ENCODE results near the gene AMER2.

AMER2 gene

DNA sequence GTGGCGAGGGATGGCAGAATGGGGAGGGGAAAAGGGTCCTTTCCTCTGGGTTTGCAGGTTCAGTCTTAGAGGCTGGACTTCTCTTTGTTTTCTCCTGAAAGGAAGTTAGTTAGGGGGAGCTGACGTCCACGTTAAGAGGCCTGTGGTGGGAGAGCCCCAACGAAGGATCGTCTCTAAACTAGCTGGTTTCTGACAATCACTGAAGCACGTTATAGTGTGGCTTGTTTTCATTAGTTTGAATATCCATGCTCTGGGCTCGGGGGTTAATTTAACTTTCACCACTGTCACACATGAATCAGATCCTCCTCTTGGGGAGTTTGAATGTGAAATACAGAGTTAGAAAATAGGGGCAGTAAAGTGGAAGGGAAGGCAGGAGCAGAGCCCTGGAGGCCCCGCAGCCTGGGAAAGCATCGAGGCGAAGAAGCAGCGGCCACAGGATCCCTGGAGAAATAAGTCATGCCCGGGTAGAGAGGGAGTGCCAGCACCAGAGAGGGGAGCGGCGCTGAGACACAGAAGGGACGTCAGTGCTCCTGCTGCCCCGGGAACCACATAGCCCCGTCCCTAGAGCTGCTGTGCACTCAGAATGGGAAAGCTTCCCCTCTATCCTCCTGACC lies 31.1 kb upstream of the AMER2 start:
- no peak overlapping the region for H2AFZ ChIP-seq (ENCODE audit: low read length, unreplicated experiment)
- H3K27ac ChIP-seq (ENCODE audit: low read depth, low read length): no peak overlapping the region
- peaks cover 76% of the 10 kb centered on the region for H3K27me3 ChIP-seq (ENCODE audit: insufficient read depth, low read length)
- no peaks in the 10 kb centered on the region for H3K4me1 ChIP-seq (ENCODE audit: control insufficient read depth, insufficient read depth, low read length, unreplicated experiment)
- no peaks in the 10 kb centered on the region for H3K36me3 ChIP-seq (ENCODE audit: insufficient read depth, low read length)
- no peak overlapping the region for H3K4me3 ChIP-seq (ENCODE audit: low read depth, low read length)
- H3K79me2 ChIP-seq (ENCODE audit: control insufficient read depth, insufficient read depth, low read length, unreplicated experiment): no peaks in the 10 kb centered on the region

DNA sequence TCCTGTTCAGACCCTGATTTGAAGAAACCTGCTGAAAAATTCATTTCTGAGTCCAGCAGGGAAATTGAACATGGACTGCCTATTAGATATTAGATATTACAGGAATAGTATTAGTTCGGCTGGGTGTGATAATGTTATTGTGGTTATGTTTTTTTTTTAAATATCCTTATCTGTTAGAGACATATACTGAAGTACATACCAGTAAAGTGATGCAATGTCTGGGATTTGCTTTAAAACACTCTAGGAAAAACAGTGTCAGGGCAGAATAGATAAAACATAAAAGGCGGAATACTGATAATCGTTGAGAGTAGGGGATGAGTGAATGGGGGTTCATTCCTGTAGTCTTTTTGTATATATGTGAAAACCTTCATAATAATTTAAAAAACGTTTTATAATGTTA lies 28.7 kb upstream of the AMER2 start:
- no peak overlapping the region for H3K4me3 ChIP-seq (ENCODE audit: low read depth, low read length)
- H3K27ac ChIP-seq (ENCODE audit: low read depth, low read length): no peak overlapping the region
- no peak overlapping the region for H2AFZ ChIP-seq (ENCODE audit: low read length, unreplicated experiment)
- H3K4me1 ChIP-seq (ENCODE audit: control insufficient read depth, insufficient read depth, low read length, unreplicated experiment): no peaks in the 10 kb centered on the region
- no peaks in the 10 kb centered on the region for H3K36me3 ChIP-seq (ENCODE audit: insufficient read depth, low read length)
- no peaks in the 10 kb centered on the region for H3K79me2 ChIP-seq (ENCODE audit: control insufficient read depth, insufficient read depth, low read length, unreplicated experiment)
- peaks cover 68% of the 10 kb centered on the region for H3K27me3 ChIP-seq (ENCODE audit: insufficient read depth, low read length)

GRCh38 chr13:25198647-25199046 lies 26.6 kb upstream of the AMER2 start:
- Histone ChIP-seq H3K27ac (ENCODE audit: low read depth, low read length) (no peak overlapping the region), H3K4me3 (ENCODE audit: low read depth, low read length) (no peak overlapping the region), H3K4me1 (ENCODE audit: control insufficient read depth, insufficient read depth, low read length, unreplicated experiment) (no peaks in the 10 kb centered on the region), H3K27me3 (ENCODE audit: insufficient read depth, low read length) (peaks cover 64% of the 10 kb centered on the region), H3K79me2 (ENCODE audit: control insufficient read depth, insufficient read depth, low read length, unreplicated experiment) (no peaks in the 10 kb centered on the region), H3K36me3 (ENCODE audit: insufficient read depth, low read length) (no peaks in the 10 kb centered on the region), H2AFZ (ENCODE audit: low read length, unreplicated experiment) (no peak overlapping the region)

DNA sequence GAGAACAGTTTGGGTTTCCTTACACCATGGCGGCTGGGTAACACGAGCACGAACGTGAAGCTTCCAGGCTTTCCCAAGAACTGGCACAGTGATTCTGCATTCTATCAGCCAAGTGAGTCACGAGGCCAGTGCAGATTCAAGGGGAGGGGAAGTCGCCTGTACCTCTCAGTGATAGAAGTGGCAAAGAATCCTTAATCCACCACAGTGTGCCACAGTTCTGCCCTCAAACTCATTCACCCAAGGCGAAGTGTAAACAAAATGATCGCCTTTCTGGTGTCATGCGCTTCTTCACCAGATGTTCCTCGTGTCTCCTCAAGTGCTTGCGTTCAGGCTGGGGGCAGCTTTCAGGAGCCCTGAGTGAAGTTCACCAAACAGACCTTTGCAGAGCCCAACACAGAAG lies 24.9 kb upstream of the AMER2 start:
- Histone ChIP-seq H3K36me3 (ENCODE audit: insufficient read depth, low read length) (no peaks in the 10 kb centered on the region), H2AFZ (ENCODE audit: low read length, unreplicated experiment) (no peak overlapping the region), H3K27me3 (ENCODE audit: insufficient read depth, low read length) (peaks cover 60% of the 10 kb centered on the region), H3K4me3 (ENCODE audit: low read depth, low read length) (no peak overlapping the region), H3K79me2 (ENCODE audit: control insufficient read depth, insufficient read depth, low read length, unreplicated experiment) (no peaks in the 10 kb centered on the region), H3K27ac (ENCODE audit: low read depth, low read length) (no peak overlapping the region), H3K4me1 (ENCODE audit: control insufficient read depth, insufficient read depth, low read length, unreplicated experiment) (no peaks in the 10 kb centered on the region)

DNA sequence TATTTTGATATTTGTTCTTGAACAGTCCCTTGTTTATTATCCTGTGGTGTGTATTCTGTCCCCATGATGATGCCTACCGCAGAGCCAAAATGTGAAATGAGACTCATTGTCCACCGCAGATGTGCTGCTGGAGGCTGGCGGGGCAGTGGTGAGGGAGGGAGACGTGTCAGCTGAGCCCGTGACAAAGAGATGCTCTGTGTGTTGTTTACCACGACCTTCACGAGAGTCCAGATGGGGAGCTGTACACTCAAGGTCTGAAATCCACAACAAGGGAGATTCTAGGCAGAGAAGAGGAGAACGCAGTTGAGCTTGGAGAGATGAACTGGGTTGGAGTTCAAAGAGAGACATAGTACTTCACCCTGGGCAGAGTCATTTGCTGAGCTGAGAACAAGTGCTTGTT lies 20.8 kb upstream of the AMER2 start:
- H3K27ac ChIP-seq (ENCODE audit: low read depth, low read length): no peak overlapping the region
- H3K36me3 ChIP-seq (ENCODE audit: insufficient read depth, low read length): no peaks in the 10 kb centered on the region
- H3K27me3 ChIP-seq (ENCODE audit: insufficient read depth, low read length): peaks cover 76% of the 10 kb centered on the region
- H3K79me2 ChIP-seq (ENCODE audit: control insufficient read depth, insufficient read depth, low read length, unreplicated experiment): no peaks in the 10 kb centered on the region
- no peaks in the 10 kb centered on the region for H3K4me1 ChIP-seq (ENCODE audit: control insufficient read depth, insufficient read depth, low read length, unreplicated experiment)
- no peak overlapping the region for H2AFZ ChIP-seq (ENCODE audit: low read length, unreplicated experiment)
- no peak overlapping the region for H3K4me3 ChIP-seq (ENCODE audit: low read depth, low read length)

DNA sequence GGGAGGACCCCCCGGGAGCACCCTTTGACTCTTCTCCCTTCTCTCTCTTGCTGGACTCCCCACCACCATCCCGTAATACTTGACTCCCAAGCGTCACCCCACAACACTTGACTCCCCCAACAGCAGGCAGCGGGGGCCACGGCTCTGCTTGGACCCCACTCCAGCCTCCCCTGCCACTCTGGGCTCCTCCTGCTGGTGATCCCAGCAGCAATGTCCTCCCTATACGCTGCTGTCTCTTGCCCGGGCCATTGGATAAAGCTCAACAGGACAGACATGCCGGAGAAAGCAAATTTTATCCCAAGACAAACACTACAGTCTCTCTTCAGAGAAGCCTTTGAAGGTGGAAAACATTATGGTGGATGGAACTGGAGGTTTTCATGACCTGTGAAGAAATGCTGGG lies 20.4 kb upstream of the AMER2 start:
- Histone ChIP-seq H3K27me3 (ENCODE audit: insufficient read depth, low read length) (peaks cover 75% of the 10 kb centered on the region), H3K4me1 (ENCODE audit: control insufficient read depth, insufficient read depth, low read length, unreplicated experiment) (no peaks in the 10 kb centered on the region), H3K79me2 (ENCODE audit: control insufficient read depth, insufficient read depth, low read length, unreplicated experiment) (no peaks in the 10 kb centered on the region), H3K4me3 (ENCODE audit: low read depth, low read length) (no peak overlapping the region), H3K27ac (ENCODE audit: low read depth, low read length) (no peak overlapping the region), H3K36me3 (ENCODE audit: insufficient read depth, low read length) (no peaks in the 10 kb centered on the region), H2AFZ (ENCODE audit: low read length, unreplicated experiment) (no peak overlapping the region)

DNA sequence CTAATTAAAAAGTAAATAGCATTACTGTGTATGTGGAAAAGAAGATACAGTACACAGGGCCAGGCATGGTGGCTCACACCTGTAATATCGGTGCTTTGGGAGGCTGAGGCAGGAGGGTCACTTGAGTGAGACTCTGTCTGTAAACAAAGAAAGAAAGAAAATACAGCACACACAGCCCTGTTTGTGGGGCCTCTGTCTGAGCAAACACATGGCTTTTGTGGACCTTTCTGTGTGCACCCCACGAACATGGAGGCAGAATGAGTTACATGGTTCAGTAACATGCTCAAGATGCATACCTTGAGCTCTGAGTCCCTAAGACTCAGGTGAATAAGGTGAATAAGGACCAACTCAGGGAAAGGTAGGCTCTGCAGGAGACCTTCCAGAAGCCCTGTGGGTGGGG lies 20.0 kb upstream of the AMER2 start:
- Histone ChIP-seq H3K79me2 (ENCODE audit: control insufficient read depth, insufficient read depth, low read length, unreplicated experiment) (no peaks in the 10 kb centered on the region), H3K4me1 (ENCODE audit: control insufficient read depth, insufficient read depth, low read length, unreplicated experiment) (no peaks in the 10 kb centered on the region), H2AFZ (ENCODE audit: low read length, unreplicated experiment) (no peak overlapping the region), H3K36me3 (ENCODE audit: insufficient read depth, low read length) (no peaks in the 10 kb centered on the region), H3K4me3 (ENCODE audit: low read depth, low read length) (no peak overlapping the region), H3K27ac (ENCODE audit: low read depth, low read length) (no peak overlapping the region), H3K27me3 (ENCODE audit: insufficient read depth, low read length) (peaks cover 71% of the 10 kb centered on the region)

GRCh38 chr13:25190771-25191170 lies 18.7 kb upstream of the AMER2 start:
- Histone ChIP-seq H3K27me3 (ENCODE audit: insufficient read depth, low read length) (peaks cover 76% of the 10 kb centered on the region), H3K4me3 (ENCODE audit: low read depth, low read length) (no peak overlapping the region), H3K36me3 (ENCODE audit: insufficient read depth, low read length) (no peaks in the 10 kb centered on the region), H3K4me1 (ENCODE audit: control insufficient read depth, insufficient read depth, low read length, unreplicated experiment) (no peaks in the 10 kb centered on the region), H3K27ac (ENCODE audit: low read depth, low read length) (no peak overlapping the region), H3K79me2 (ENCODE audit: control insufficient read depth, insufficient read depth, low read length, unreplicated experiment) (no peaks in the 10 kb centered on the region), H2AFZ (ENCODE audit: low read length, unreplicated experiment) (no peak overlapping the region)

- Histone ChIP-seq H2AFZ (ENCODE audit: low read length, unreplicated experiment) (no peak overlapping the region), H3K27ac (ENCODE audit: low read depth, low read length) (no peak overlapping the region), H3K36me3 (ENCODE audit: insufficient read depth, low read length) (no peaks in the 10 kb centered on the region), H3K4me3 (ENCODE audit: low read depth, low read length) (no peak overlapping the region), H3K27me3 (ENCODE audit: insufficient read depth, low read length) (peaks cover 79% of the 10 kb centered on the region), H3K79me2 (ENCODE audit: control insufficient read depth, insufficient read depth, low read length, unreplicated experiment) (no peaks in the 10 kb centered on the region), H3K4me1 (ENCODE audit: control insufficient read depth, insufficient read depth, low read length, unreplicated experiment) (no peaks in the 10 kb centered on the region)
Measured at GRCh38 chr13:25190256-25190655, 18.2 kb upstream of the AMER2 start.

GRCh38 chr13:25187596-25187995 lies 15.5 kb upstream of the AMER2 start:
- H2AFZ ChIP-seq (ENCODE audit: low read length, unreplicated experiment): no peak overlapping the region
- H3K27me3 ChIP-seq (ENCODE audit: insufficient read depth, low read length): peaks cover 77% of the 10 kb centered on the region
- no peak overlapping the region for H3K27ac ChIP-seq (ENCODE audit: low read depth, low read length)
- no peak overlapping the region for H3K4me3 ChIP-seq (ENCODE audit: low read depth, low read length)
- H3K4me1 ChIP-seq (ENCODE audit: control insufficient read depth, insufficient read depth, low read length, unreplicated experiment): no peaks in the 10 kb centered on the region
- H3K36me3 ChIP-seq (ENCODE audit: insufficient read depth, low read length): no peaks in the 10 kb centered on the region
- H3K79me2 ChIP-seq (ENCODE audit: control insufficient read depth, insufficient read depth, low read length, unreplicated experiment): no peaks in the 10 kb centered on the region

- Histone ChIP-seq H3K4me1 (ENCODE audit: control insufficient read depth, insufficient read depth, low read length, unreplicated experiment) (no peaks in the 10 kb centered on the region), H3K4me3 (ENCODE audit: low read depth, low read length) (no peak overlapping the region), H3K36me3 (ENCODE audit: insufficient read depth, low read length) (no peaks in the 10 kb centered on the region), H3K79me2 (ENCODE audit: control insufficient read depth, insufficient read depth, low read length, unreplicated experiment) (no peaks in the 10 kb centered on the region), H3K27me3 (ENCODE audit: insufficient read depth, low read length) (peaks cover 76% of the 10 kb centered on the region), H2AFZ (ENCODE audit: low read length, unreplicated experiment) (no peak overlapping the region), H3K27ac (ENCODE audit: low read depth, low read length) (no peak overlapping the region)
Measured at GRCh38 chr13:25186187-25186586, 14.1 kb upstream of the AMER2 start.

Measured in ACC112 (cell line).